HG03103 (cell line): Measurements from ENCODE around the gene MMP17.

ENCODE experiments used
- ATAC-seq: cut with Tn5 transposase; IDR thresholded peaks from one replicate; pipeline ENCODE4 v1.9.1; 2021; ENCODE audit warnings: low read depth; ENCODE audit not compliant: unreplicated experiment

MMP17 gene

GRCh38 chr12:131827961-131828534 lies at the start of gene MMP17:
MMP17 (plus strand) TSS chr12:131828393; CDS start chr12:131828495, 102 bp downstream.
- ATAC-seq = no peak

GRCh38 chr12:131779027-131779426 lies 49.2 kb upstream of the MMP17 start:
- no peak for ATAC-seq

- ATAC-seq = no peak
Measured at GRCh38 chr12:131782061-131782460, 46.1 kb upstream of the MMP17 start.

GRCh38 chr12:131783915-131784541 lies 44.2 kb upstream of the MMP17 start:
- no peak for ATAC-seq

- no peak for ATAC-seq
Measured at GRCh38 chr12:131784909-131785762, 43.1 kb upstream of the MMP17 start.

GRCh38 chr12:131785763-131786330 lies 42.3 kb upstream of the MMP17 start:
- no peak for ATAC-seq

- ATAC-seq = no peak
Measured at GRCh38 chr12:131786331-131786730, 41.9 kb upstream of the MMP17 start.

- no peak for ATAC-seq
Measured at GRCh38 chr12:131787143-131787660, 41.0 kb upstream of the MMP17 start.

- no peak for ATAC-seq
Measured at GRCh38 chr12:131788070-131788469, 40.1 kb upstream of the MMP17 start.

- no peak for ATAC-seq
Measured at GRCh38 chr12:131789638-131790037, 38.6 kb upstream of the MMP17 start.

GRCh38 chr12:131793243-131794022 lies 34.8 kb upstream of the MMP17 start:
- ATAC-seq = no peak

- no peak for ATAC-seq
Measured at GRCh38 chr12:131794061-131794460, 34.1 kb upstream of the MMP17 start.

- no peak for ATAC-seq
Measured at GRCh38 chr12:131794573-131794972, 33.6 kb upstream of the MMP17 start.

- no peak for ATAC-seq
Measured at GRCh38 chr12:131795064-131795463, 33.1 kb upstream of the MMP17 start.

- no peak for ATAC-seq
Measured at GRCh38 chr12:131795690-131796410, 32.3 kb upstream of the MMP17 start.

GRCh38 chr12:131796411-131796736 lies 31.8 kb upstream of the MMP17 start:
- no peak for ATAC-seq

- no peak for ATAC-seq
Measured at GRCh38 chr12:131796754-131797587, 31.2 kb upstream of the MMP17 start.

GRCh38 chr12:131797588-131797934 lies 30.6 kb upstream of the MMP17 start:
- ATAC-seq = no peak

GRCh38 chr12:131799195-131799594 lies 29.0 kb upstream of the MMP17 start:
- ATAC-seq = no peak
